NCI-H1105 (cell line): ENCODE measurements around the gene LZTR1.
"Not testable (repeated sequence)": the region's sequence is repeated elsewhere in the genome, so short reads cannot be mapped to it uniquely, and the experiment has no call there.

Experiments used
- DNase-seq: peaks from one replicate; lab custom pipeline; 2025; lab: John Stamatoyannopoulos, UW

The LZTR1 gene

DNA sequence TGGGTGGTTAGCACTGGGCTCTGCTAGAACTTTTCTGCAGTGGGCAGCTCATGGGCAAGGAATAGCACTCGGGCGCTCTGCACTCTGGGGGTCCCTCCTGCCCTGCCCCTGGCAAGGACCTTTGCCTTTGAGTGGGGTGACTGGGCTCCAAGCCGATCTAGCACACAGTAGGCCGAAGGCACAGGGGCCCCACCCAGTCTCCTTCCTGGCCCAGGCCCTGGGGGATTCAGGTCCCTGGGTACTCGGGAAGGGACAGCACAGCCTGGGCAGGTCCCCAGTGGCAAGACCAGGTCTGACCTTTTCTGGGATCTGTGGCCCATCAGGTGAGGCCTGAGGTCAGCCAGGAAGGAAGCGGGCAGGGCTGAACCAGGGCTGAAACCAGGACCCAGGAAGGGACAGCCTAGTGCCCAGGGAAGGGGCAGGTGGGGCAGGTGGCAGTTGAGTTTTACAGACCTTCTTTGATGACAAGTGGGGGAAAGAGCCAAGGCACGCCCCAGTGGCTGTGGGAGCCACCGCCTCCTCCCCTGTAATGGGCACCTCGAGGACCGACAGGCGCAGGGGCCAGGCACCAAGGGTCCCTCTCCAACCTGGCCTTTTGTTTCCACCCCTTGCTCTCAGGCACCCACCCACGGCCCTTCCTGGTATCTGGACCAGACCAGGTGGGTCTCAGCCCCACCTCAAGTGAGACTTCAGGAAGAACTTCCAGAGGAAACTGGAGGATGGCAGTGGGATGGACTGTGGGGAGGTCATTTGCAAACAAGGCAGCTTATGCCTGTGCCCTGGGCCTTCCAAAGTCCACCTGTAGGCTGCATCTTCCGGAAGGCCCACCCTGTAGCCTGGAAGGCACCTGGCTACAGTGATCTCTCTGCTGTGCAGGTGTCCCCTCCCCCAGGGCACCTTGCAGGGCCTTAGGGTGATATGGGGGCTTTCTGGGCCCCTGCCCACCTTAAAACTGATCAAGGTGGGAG, 15.9 kb upstream of the LZTR1 start:
- DNase-seq, result no peak

DNA sequence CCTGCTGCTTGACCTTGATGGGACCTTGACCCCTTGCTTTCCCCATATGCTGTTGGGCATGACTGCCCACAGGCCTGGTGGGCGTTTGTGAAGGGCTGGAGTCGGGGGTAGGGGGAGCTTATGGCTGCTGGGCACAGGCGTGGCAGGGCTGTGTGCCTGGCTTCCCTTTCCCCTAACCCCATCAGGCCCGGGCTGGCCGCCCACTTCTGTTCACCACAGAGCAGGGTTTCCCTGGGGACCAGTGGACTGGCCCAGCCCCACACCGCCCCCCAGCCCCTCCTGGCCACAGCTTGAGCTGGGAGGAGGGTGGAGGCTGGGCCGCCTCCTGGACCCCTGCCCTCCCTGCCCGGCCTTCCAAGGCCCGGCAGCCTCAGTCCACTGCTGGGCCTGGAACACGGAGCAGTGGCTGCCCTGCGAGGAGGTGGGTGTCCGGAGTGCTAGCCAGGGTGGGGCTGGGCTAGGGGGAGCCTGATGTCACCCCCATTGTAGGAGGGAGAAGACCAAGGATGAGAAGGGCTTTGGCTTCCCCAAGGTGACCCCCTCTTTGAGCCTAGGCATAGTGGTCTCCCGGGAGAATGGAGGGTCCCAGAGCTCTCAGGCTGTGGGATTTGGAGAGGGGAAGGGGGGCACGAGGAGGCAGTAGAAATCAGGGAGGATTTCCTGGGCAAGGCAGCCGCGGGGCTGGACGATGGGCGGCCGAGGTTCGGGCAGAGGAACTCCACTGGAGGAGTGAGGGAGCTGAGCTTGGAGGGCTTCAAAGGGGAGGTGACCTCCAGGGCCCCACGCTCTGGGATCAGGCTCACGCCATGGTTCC, 15.0 kb upstream of the LZTR1 start, which contains the start of gene AIFM3:
TSS of gene AIFM3 (plus strand) at position 373 of the 814 bp plus-strand sequence. CDS start 690 bp downstream, outside the sequence.
- no peak for DNase-seq

DNA sequence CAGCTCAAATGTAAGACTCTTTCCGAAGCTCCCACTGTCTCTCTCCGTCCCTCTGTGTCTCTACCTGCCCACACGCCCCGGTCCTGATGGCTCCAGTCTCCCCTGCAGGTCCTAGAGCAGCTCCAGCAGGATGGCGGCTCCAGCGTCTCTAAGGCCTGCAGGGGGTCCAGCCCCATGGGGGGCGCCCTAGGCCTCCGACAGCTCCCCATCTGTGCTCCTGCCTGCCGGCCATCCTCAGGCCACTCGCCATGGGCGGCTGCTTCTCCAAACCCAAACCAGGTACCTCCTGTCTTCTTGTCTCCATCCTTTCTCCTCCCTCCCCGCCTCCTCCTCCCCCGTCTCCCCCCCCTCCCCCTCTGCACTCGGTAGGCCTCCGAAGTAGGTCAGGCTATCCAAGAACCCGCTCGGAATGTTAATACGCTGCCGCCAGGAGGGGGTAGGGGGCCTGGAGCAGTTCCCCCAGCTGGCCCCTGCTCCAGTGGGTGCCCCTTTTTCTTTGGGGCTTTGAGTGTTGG, 14.3 kb upstream of the LZTR1 start:
- DNase-seq, result no peak

DNA sequence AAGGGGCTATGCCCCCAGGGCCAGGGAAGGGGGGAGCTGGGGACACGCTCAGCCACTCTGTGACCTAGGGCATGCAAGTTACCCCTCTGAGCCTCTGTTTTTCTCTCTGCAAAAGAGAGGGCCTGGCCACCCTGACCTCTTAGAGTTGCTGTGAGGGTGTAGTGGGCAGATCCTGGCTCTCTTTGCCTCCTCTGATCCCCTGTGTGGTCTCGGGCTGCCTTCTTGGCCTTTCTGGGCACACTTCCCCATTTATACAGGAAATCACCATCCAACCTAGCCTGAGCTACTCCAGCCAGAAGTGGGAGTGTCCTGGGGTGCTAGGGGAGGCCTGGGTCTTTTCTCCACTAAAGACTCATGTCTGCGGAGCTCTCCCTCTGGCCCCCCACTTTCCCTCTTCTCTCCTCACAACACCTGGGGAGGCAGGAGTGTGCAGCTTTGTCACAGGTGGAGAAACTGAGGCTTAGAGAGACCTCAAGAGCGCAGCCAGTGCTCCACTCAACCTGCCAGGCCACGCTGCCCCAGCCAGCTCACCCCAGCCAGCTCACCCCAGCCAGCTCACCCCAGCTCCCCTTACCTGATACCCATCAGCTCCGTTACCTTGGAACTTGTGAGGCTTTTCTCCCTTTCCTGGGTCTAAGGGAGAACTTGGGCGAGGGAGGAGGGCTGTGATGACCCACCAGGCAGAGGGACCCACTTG, 13.7 kb upstream of the LZTR1 start:
- DNase-seq, result no peak

DNA sequence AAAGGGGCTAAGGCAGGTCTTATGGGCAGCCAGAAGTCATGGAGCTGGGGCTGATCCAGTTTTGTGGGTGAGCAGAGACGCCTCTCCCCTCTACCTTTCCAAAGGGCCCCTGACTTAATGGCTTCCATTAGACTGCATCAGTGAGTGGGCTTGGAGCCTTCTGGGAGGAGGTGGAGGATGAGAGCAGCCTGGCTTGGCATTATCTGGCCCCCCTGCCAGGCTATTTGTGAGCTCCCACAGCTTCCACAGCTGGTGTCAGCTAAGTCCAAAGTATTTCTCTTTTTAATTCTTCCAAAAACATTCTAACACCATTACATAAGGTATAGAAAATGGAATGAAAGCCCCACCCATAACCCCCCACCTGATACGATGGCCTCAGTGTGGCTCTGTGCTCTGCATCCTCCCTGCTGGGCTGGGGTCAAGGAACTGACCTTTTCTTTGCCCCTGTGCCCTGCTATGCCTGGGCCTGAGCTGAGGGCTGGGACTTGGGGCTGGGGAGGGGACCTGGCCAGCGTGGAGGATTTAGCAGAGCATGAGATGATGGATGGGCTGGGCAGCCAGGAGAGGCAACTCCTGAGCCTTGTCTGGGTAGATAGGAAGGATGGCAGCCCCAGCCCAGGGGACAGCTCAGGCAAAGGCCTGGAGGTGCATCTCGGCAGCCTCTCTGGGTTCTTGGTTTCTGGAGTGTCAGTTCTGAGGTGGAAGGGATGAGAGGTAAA, 11.0 kb upstream of the LZTR1 start:
- DNase-seq, result no peak

DNA sequence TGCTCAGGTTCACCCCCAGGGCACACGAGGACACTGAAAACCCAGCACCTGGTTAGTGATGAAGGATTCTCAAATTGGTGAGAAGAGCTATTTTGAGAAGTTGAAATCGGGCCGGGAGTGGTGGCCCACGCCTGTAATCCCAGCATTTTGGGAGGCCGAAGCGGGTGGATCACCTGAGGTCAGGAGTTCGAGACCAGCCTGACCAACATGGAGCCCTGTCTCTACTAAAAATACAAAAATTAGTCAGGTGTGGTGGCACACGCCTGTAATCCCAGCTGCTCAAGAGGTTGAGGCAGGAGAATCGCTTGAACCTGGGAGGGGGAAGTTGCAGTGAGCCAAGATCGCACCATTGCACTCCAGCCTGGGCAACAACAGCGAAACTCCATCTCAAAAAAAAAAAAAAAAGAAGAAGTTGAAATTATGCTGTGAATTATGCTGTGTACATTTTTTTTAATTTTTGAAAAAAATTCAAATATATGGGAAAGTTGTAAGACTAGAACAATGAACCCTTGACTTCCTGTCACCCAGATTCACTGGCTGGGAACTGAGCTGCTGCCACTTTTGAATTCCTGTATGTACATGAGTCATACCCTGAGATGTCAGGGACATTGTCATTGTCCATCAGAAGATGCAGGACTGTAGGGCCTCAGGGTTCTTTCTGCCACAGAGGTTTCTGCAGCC, 9.9 kb upstream of the LZTR1 start:
- not testable (repeated sequence) for DNase-seq

DNA sequence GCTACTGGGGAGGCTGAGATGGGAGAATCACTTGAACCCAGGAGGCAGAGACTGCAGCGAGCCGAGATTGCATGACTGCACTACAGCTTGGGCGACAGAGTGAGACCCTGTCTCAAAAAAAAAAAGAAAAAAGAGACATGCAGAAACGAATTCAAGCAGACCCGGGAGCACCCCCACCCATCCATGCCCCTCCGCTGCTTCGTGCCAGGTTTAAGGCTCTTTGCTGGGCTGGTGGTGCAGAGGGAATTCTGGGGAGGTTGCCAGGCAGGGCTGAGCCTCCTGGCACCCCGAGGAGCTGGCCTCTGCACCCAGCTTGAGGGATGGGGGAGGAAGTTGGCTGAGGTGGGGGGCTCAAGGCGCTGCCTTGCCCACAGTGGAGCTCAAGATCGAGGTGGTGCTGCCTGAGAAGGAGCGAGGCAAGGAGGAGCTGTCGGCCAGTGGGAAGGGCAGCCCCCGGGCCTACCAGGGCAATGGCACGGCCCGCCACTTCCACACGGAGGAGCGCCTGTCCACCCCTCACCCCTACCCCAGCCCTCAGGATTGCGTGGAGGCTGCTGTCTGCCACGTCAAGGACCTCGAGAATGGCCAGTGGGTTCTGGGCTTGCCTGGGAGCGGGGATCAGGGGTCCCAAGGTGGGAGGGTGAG, 9.0 kb upstream of the LZTR1 start:
- DNase-seq, result no peak

DNA sequence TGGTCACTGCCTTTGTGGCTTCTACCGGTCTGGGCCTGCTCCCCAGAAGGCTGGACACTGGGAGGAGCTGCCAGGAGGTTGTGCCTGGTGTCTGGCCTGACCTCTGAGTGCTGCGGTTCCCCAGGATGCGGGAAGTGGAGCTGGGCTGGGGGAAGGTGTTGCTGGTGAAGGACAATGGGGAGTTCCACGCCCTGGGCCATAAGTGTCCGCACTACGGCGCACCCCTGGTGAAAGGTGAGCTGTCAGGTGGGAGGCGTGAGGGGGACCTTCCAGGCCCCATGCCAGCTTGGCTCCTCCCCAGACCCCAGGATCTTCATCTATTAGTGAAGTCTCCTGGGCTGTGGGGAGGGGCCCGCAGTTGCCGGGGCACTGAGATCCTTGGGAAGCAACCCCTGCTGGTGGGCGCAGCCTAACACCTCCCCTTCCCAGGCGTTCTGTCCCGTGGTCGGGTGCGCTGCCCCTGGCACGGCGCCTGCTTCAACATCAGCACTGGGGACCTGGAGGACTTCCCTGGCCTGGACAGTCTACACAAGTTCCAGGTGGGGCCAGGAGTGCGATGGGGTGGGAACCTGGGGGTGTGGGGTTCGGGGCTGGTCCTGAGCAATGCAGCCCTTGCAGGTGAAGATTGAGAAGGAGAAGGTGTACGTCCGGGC, 8.3 kb upstream of the LZTR1 start:
- no peak for DNase-seq

DNA sequence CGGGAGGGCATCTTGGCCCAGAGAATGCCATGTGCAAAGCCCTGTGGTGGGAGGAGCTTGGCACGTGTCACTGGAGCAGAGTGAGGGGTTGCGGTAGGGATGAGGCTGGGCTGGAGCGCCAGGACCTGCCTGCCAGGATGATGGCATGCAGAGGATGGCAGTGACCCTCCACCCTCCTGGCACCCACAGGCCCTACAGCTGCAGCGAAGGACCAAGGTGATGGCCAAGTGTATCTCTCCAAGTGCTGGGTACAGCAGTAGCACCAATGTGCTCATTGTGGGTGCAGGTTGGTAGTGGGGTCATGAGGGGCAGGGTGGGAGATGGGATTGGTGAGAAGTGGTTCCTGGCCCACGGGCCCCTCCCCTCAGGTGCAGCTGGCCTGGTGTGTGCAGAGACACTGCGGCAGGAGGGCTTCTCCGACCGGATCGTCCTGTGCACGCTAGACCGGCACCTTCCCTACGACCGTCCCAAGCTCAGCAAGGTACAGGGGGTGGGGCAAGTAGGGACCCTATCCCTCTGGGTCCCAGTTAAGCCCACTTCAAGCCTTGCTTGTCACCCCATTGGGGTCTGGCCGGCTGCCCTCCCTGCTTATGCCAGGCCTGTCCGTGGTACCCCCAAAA, 7.7 kb upstream of the LZTR1 start:
- no peak for DNase-seq

DNA sequence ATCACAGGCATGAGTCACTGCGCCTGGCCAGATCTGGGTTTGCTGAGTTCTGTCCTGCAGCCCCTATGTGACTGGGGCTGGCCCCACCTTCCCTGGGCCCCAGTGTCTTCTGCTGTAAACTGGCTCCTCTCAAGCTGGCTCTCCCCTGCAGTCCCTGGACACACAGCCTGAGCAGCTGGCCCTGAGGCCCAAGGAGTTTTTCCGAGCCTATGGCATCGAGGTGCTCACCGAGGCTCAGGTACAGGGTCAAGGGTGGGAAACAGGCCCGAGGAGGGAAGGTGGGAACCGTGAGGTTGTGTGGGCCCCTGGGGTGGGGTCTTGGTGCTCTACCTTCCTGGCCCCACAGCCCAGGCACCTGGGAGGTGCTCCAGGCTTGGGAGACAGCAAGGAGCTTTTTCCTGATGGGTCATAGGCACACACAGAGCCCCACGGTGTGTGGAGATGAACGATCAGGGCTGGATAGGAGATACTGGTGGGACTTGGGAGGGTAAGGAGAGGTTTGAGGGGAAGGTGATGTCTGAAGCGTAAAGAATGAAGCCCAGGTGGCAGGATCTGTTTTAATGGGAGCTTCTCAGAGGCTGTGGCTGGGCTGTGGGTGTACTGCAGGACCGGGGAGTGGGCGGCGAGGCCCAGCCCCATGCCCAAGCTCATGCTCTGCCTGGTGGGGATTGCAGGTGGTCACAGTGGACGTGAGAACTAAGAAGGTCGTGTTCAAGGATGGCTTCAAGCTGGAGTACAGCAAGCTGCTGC, 6.4 kb upstream of the LZTR1 start:
- DNase-seq, result no peak

DNA sequence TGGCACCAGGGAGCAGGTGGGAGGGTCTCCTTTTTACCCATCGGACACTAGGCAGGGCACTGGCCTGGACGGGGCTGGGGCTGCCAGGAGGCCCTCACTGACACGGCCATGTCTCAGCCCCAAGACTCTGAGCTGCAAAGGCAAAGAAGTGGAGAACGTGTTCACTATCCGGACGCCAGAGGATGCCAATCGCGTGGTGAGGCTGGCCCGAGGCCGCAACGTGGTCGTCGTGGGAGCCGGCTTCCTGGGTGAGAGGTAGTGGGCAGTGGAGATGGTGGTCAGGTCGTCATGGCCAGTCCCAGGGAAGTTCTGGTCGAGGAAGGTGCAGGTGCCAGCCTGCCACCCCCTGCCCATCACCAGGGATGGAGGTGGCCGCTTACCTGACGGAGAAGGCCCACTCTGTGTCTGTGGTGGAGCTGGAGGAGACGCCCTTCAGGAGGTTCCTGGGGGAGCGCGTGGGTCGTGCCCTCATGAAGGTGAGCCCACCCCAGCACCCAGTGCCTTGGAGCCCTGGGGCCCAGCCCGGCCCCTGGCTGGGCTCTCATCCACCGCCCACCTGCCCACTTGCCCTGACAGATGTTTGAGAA, 5.7 kb upstream of the LZTR1 start:
- no peak for DNase-seq

DNA sequence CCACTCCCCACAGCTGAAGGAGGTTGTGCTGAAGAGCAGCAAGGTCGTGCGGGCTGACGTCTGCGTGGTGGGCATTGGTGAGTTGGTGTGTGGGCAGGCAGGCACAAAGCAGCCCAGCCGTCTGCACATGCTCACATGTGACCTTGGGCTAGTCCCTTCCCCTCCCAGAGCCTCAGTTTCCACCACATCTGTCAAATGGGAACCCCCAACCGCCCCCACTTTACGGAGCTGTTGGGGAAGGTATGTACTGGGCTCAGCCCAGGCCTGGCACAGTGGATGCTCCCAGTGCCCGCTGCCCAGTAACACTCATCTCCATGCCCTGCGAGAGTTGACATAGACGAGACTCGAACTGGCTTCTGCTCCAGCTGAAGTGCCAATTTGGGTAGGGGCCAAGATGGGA, 5.1 kb upstream of the LZTR1 start:
- no peak for DNase-seq

DNA sequence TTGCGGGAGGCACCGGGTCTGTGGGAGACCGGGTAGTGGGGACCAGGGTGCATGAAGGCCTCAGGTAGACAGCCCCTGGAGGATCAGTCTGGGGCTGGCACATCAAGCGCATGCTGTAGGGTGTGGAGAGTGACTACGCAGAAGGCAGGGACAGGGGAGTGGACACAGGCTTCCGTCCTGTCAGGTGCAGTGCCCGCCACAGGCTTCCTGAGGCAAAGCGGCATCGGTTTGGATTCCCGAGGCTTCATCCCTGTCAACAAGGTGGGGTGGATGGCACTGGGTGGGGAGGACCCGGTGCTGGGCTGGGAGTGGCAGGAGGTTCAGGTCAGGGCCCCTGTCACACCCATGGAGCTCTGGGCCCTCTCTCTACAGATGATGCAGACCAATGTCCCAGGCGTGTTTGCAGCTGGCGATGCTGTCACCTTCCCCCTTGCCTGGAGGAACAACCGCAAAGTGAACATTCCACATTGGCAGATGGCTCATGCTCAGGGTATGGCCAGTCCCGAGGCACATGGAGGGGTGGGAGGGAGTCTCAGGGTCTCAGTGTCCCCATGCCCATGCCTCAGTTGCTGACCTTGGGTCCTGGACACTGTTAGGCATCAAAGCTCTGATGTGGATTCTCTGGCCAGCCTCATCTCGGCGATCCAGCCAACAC, 4.5 kb upstream of the LZTR1 start:
- no peak for DNase-seq

DNA sequence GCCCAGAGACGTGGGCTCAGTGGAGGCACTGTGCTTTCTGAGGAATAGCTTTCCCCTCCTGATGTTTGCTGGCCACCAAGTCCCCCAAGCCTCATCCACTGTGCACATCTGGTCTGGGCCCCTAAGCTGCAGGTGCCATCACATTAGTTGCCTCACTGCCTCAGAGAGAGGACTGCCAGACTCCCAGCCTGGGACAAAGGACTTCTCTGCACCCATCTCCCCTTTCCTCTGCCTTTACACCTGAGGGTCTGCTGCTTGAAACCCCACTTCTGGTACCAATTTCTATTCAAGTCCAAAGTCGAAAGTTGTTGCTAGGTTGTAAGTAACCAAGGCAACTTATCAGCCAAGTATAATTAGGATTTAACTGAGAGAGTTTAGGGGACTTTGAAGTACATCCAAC, 3.7 kb upstream of the LZTR1 start:
- DNase-seq, result no peak

DNA sequence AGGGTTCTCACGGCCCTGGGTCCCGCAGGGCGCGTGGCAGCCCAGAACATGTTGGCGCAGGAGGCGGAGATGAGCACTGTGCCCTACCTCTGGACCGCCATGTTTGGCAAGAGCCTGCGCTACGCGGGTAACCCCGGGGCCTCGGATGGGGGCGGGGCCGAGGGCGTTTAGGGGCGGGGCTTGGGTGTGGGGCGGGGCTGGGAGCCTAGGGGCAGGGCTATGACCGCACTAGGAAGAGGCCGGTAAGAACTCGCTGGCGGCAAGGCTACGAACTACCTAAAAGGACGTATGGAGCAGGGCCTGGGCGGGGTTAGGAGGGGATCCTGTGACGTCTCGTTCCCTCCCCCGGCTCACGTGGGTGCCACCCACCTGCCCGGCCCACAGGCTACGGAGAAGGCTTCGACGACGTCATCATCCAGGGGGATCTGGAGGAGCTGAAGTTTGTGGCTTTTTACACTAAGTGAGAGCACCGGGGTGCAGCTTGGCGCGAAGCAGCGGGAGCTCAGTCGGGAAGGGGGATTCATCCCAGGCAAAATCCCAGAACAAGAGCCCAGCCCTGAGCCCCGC, 2.8 kb upstream of the LZTR1 start:
- DNase-seq, result no peak

DNA sequence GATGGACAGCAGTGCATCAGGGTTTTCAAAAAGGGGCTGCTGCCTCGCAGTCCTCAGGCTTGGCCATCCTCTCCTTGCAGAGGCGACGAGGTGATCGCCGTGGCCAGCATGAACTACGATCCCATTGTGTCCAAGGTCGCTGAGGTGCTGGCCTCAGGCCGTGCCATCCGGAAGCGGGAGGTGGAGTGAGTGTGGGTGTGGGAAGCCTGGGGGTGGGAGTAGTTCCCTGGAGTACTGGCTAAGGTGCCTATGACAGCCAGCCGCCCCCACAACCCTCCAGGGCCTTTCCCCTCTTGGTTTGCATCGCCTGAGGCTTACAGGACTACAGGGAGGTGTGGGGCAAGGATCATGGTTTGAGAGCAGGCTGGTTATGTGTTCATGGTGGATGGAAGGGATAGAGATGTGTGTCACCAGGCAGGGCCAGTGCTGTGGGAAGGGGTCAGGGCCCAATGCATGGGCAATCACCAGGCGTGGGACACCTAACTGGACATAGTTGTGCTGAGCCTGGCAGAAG, 2.1 kb upstream of the LZTR1 start:
- DNase-seq, result no peak

DNA sequence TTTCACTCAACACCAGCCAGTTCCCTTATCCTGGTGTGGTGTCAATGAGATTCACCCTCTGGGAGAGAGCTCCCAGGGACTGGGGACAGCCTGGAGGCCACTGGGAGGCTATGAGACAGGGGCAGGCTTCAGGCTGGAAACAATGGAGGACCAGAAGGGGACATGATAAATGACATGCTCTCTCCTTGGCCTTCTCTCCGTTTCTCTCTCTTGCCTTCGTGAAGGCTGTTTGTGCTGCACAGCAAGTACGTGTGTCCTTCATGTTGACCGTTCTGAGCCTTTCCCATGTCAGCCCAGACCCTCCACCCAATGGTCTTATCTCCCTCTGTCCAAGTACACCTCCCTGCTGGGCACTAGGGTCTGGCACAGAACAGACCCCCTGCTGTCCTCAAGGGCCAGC, 1.6 kb upstream of the LZTR1 start:
- DNase-seq, result no peak
